Stimulated activated CD4-positive, alpha-beta T cell treated with anti-CD3 and anti-CD28 coated beads, TNF-alpha, amount 100 ng/mL, for 4 hours (primary cell): Measurements from ENCODE around the gene UGP2.
"Not testable (repeated sequence)": the region's sequence is repeated elsewhere in the genome, so short reads cannot be mapped to it uniquely, and the experiment has no call there.

Source experiments
- DNase-seq, 3 experiments: peaks; one replicate each; pipeline ENCODE4 v3.0.0-alpha.2; 2020; ENCODE audit warnings: low read depth in 3 of 3

The UGP2 gene

DNA sequence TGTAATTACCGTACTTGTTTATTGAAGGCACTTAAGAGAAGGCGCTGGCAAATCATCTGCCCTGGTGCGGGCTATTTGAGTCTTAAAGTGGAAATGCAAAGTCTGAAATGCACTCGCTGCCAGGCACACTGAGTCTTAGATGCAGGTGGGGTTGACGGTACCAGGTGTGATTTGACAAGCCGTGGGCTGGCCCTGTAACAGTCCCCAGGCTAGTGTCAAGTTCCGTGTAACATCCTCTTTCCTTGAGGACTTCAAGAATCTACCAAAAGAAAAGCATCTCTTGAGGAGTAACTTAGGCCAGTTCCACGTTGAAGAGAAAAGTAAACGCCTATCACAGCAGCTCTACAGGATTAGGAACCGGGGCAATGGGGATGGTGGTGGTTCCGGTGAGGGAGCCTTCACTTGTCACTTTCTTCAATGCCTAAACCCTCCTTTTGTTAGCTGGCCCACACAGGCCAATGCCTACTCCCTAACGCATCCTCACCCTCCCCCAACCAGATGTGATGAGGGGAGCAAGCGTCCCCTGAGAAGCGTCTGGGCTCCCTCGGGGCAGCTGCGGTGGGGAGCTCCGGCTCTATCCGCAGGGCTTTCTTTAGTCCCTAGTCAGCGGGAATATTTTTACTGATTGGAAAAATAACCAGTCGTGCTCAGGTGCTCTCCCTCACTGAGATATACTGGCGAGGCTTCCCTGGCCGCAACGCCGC is 1.5 kb upstream of the UGP2 start:
- no peak for DNase-seq

DNA sequence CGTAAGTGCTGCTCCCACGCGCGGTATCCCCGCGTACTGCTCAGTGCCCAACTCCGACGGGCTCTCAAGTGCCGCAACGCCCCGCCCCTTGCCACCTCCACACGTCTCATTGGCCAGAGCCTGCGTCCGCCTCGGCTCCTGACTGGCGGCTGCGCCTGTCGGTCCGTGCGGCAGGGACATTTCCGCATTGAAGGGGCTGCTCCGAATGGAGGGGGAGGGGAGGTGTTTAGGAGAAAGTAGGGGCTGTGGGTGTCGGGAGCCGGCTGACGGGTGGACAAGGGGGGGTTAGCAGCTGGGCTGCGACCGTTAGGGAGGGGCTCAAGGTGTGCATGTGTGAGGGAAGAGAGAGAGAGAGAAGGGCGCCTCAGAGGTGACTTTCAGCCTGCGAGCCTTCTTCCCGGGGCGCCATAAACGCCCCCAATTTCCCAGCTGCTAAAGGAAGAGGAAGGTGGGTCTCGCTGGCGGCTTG is 877 bp upstream of the UGP2 start:
- peak; percentile 95 to 97 (median 97) for DNase-seq

GRCh38 chr2:63842149-63843061 is 709 bp downstream of the UGP2 start:
- no peak for DNase-seq

GRCh38 chr2:63843093-63843492 is 1.4 kb downstream of the UGP2 start:
- no peak for DNase-seq

GRCh38 chr2:63843791-63844190 is 2.1 kb downstream of the UGP2 start:
- DNase-seq, result no peak

- no peak for DNase-seq
Measured at GRCh38 chr2:63844616-63845015, 2.9 kb downstream of the UGP2 start.

DNA sequence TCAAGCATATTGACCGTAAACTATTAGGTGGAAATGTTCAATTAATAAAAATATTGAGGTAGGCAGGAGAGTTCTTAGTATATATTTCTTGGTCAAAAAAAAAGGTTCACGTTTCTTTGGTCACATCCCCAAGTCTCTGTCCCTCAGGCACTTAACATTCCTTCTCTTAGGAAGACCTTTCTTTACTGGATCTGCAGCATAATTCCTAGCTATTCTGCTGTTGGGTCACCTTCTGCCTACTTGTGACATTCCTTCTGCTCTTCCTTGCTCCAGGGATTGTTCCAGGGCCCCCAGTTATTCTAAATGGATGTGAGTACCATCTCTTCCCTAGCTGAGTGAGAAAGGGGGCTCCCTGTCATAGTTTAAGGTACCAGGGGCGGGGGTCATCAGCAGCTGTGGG is 4.2 kb downstream of the UGP2 start:
- no peak for DNase-seq

GRCh38 chr2:63846487-63846886 is 4.8 kb downstream of the UGP2 start:
- no peak for DNase-seq

DNA sequence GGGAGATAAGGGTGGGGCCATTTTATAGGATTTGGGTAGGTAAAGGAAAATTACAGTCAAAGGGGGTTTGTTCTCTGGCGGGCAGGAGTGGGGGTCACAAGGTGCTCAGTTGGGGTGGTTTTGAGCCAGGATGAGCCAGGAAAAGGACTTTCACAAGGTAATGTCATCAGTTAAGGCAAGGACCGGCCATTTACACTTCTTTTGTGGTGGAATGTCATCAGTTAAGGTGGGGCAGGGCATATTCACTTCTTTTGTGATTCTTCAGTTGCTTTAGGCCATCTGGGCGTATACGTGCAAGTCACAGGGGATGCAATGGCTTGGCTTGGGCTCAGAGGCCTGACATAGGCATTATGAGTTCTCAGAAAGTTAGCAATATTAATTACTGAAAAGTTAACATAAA is 5.9 kb downstream of the UGP2 start:
- DNase-seq, result not testable (repeated sequence)

DNA sequence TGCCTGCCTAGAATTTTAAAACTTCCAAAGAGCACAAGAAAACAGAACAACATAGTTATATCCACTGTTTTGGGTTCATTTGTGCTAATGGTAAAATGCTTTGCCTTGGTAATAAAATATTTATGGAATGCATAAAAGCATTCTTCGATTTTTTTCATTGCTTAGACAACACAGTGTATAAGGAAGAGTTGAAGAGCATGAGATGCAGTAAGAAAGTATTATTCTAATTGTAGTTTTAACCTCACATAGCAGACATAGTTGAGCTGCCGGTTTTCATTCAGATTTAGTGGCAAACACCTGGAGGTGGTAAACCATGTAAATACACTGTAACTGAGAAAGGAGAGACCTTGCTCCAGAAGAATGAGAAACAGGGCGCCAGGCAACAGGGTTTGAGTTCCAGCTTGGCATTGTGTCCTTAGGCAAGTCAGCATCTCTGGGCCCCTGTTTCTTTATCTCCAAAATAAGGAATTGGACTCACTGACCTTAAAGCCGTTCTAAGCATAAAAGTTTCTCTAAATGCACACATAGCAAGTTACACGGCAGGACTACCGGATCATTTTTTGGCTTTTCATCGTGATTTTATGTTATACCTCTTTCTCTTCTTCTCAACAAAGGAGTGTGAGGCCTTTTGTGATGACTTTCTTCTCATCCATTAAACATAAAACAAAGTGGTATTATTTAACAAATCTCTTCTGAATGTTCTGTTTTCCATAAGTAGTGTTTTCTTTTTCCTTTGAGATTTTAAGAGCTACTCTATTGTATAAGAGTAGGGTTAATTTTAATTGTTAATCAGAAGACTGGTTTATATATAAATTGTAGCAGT is 7.9 kb downstream of the UGP2 start:
- no peak for DNase-seq

GRCh38 chr2:63850204-63850571 is 8.5 kb downstream of the UGP2 start:
- no peak for DNase-seq

DNA sequence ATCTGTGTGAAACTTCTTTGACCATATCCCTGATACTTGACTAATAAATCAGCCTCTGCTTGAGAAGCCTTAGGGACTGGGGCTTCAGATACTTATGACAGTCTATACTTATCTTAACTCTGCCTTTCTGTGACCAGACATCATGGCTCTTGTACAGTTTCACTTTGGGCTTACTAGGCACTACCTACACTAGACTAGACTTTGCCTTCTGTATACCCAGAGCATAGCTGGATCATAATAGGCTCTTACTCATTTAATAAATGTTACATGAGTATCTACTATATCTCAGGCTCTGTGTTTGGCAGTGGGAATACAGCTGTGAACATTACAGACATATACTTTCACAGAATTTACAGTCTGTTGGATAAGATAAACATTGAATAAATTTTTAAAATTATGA is 9.0 kb downstream of the UGP2 start:
- DNase-seq, result no peak

DNA sequence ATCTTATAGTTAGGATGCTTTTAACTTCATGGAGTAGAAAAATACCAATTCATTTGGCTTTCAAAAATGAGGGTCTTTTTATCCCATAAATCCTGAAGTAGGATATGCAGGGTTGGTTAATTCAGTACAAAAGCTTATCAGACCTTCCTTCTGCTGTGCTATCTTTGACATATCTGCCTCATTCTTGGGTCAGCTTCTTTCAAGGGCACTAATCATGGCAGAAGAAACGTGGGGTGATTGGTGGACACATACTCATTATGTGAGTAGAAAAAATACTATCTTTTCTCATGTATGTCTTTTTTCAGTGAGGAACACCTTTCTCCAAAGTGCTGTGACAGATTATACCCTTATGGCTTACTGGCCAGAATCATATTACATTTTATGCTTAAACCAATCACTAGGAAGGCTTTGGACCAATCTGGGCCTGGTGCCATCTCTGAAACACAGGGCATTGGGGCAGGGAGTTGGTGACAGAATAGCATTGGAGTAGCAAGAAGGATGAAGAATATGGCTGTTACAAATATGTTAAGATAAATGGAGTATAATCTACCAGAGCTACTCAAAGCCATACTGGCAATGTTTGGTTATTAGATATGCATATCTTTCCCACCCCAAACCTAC is 10.1 kb downstream of the UGP2 start:
- DNase-seq, result no peak

DNA sequence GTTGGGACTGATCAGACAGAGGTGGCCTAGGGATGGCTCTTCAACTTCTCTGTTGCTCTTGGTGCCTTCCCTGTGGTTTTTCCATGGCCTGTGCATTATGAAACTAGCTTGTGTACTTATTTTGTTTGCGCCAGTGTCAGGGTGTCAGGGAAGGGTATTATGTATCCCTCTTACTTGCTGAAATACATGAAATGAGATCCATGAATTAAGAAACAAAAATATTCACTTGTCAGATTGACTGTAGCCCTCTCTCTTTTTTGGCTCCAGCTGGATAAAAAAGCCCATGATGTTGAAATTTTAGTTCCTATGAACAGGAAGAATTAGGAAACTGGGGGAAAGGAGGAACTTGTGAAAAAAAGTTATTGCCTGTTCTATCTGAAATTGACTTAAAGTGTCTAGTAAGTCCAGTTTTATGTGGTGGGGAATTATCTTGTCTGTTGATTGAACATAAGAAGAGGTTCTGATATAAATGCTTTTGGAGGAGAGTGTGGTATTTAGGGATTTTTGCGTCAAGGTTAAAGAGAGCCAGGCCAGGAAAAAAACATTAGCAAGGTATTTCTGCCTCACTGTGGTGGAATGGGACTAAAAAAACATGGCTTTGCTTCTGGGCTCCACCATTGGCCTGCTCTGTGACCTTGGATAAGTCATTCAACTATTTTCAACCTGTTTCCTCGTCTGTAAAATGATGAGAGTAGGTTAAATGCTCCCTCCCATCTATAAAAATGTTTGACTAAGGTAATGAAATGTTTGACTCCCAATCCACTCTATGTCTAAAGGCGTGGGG is 12.0 kb downstream of the UGP2 start:
- DNase-seq, result no peak

GRCh38 chr2:63855418-63856302 is 14.0 kb downstream of the UGP2 start:
- no peak for DNase-seq

DNA sequence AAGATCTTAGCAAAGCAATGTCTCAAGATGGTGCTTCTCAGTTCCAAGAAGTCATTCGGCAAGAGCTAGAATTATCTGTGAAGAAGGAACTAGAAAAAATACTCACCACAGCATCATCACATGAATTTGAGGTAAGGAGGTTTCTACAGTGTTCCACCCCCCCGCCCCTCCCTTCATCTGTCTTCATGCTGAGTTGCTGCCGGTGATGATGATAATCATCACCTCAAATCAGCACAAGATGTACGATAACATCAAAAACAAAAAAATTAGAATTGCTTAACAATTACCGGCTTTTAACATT is 14.6 kb downstream of the UGP2 start:
- peak in 1 of 3 experiments; percentile 17 for DNase-seq

- DNase-seq, result no peak
Measured at GRCh38 chr2:63858291-63858690, 16.6 kb downstream of the UGP2 start.

- DNase-seq, result peak; percentile 17 to 46 (median 26)
Measured at GRCh38 chr2:63861220-63861822, 19.6 kb downstream of the UGP2 start.

DNA sequence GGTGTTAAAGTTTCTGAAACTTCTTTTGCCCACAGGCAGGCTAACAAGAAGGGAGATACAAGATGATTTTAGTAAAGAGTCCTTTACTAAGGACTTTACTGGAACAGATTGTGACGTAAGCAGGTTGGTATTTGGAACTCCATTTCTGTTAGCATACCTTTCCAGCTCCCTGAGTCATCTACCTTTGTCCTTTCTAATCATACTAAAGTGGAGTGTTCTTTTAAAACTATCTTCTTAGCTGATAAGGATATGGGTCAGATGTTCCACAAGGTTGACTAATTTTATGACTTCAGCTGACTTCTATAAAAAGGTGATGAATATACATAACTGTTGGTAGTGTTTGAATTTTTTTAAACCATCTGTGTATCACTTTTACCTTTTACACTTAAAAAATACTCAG is 21.1 kb downstream of the UGP2 start:
- DNase-seq, result no peak

DNA sequence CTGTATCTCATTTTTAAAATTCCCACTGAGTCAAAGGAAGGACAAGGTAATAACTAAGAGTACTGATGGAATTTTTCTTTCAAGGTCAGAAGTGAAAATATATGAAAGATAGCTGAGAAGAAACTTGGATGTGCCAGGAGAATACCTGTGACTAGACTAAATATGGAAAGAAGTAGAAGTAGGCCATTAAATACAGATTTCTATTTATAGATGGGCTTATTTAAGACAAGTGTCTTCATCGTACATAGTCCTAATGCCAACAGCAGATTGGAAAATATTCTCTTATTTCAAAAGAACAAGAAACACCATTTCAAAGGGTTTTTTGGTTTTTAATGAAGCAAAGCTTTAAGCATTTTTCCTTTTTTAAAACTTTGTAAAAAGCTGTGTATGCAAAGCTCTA is 22.0 kb downstream of the UGP2 start:
- DNase-seq, result no peak
